DOHH2 (cell line): ENCODE measurements around the gene PIM1.
A peak's percentile ranks its signal among the peaks of the same experiment; 100 is the strongest.

ENCODE experiments used
- H3F3A ChIP-seq: fragments of 200-600 bp; sonication (generic), shearing (Covaris generic); 2 replicates; pipeline ENCODE4 v1.6.0; 2016; ENCODE audit warnings: antibody characterized with exemption, mild to moderate bottlenecking; ENCODE audit not compliant: control insufficient read depth, insufficient read depth
- H3K27ac ChIP-seq: fragments of 200-600 bp; sonication (generic); 2 replicates; pipeline ENCODE4 v1.5.1; 2014; ENCODE audit warnings: low read depth, mild to moderate bottlenecking, low read length, moderate library complexity
- H3K27me3 ChIP-seq: fragments of 200-600 bp; sonication (generic); 2 replicates; pipeline ENCODE4 v1.6.1; 2014; ENCODE audit warnings: mild to moderate bottlenecking, low read length, mixed read lengths; ENCODE audit not compliant: control insufficient read depth
- H3K36me3 ChIP-seq: fragments of 200-600 bp; sonication (generic); 2 replicates; pipeline ENCODE4 v1.6.1; 2014; ENCODE audit warnings: mild to moderate bottlenecking, low read length, moderate library complexity, mixed read lengths; ENCODE audit not compliant: control insufficient read depth
- H3K4me1 ChIP-seq: fragments of 200-600 bp; sonication (generic); 2 replicates; pipeline ENCODE4 v1.6.1; 2014; ENCODE audit warnings: mild to moderate bottlenecking, low read length, mixed read lengths; ENCODE audit not compliant: control insufficient read depth
- H3K4me2 ChIP-seq: fragments of 200-600 bp; sonication (generic); 2 replicates; pipeline ENCODE4 v1.6.0; 2014; ENCODE audit warnings: mild to moderate bottlenecking, low read length, moderate library complexity
- H3K4me3 ChIP-seq: fragments of 200-600 bp; sonication (generic); 2 replicates; pipeline ENCODE4 v1.5.1; 2014; ENCODE audit warnings: mild to moderate bottlenecking, low read length, mixed read lengths
- H3K79me2 ChIP-seq: fragments of 200-600 bp; sonication (generic); 2 replicates; pipeline ENCODE4 v1.6.1; 2014; ENCODE audit warnings: mild to moderate bottlenecking, low read length, mixed read lengths; ENCODE audit not compliant: control insufficient read depth
- H3K9me2 ChIP-seq: fragments of 200-600 bp; sonication (generic); replicated peaks from 2 replicates; pipeline ENCODE4 v1.6.1; 2014; ENCODE audit warnings: mild to moderate bottlenecking, low read length, mixed read lengths; ENCODE audit not compliant: control insufficient read depth
- H3K9me3 ChIP-seq: fragments of 200-600 bp; sonication (generic); 2 replicates; pipeline ENCODE4 v1.6.1; 2014; ENCODE audit warnings: antibody characterized with exemption, low read length, mixed read lengths; ENCODE audit not compliant: control insufficient read depth, insufficient read depth
- H4K20me1 ChIP-seq: fragments of 200-600 bp; sonication (generic); 2 replicates; pipeline ENCODE4 v1.6.0; 2014; ENCODE audit warnings: low read depth, mild to moderate bottlenecking, antibody characterized with exemption, low read length, moderate library complexity; ENCODE audit not compliant: control insufficient read depth, insufficient read depth
- CTCF ChIP-seq: fragments of 200-600 bp; sonication (generic); IDR thresholded peaks from one replicate; pipeline ENCODE4 v1.5.1; 2014; ENCODE audit warnings: antibody characterized with exemption, mild to moderate bottlenecking, low read depth, low read length; ENCODE audit not compliant: poor library complexity, severe bottlenecking
- EZH2phosphoT487 ChIP-seq: fragments of 200-600 bp; sonication (generic); IDR thresholded peaks from 2 replicates; pipeline ENCODE4 v1.6.1; 2017; ENCODE audit warnings: borderline replicate concordance, mild to moderate bottlenecking, antibody characterized with exemption, low read length, moderate library complexity, mixed read lengths

PIM1 gene

GRCh38 chr6:37218511-37218910 is 48.6 kb downstream of the PIM1 start:
- no peak overlapping the region for H3K4me3 ChIP-seq
- no peak overlapping the region for H3K27ac ChIP-seq
- H4K20me1 ChIP-seq: no peaks in the 10 kb centered on the region
- H3K4me2 ChIP-seq: no peak overlapping the region
- no peaks in the 10 kb centered on the region for H3K79me2 ChIP-seq
- no peaks in the 10 kb centered on the region for H3K27me3 ChIP-seq
- no peaks in the 10 kb centered on the region for H3K36me3 ChIP-seq
- H3K4me1 ChIP-seq: peaks cover 15% of the 10 kb centered on the region
- H3K9me3 ChIP-seq: no peaks in the 10 kb centered on the region
- H3F3A ChIP-seq: peaks cover 9% of the 10 kb centered on the region
- TF ChIP-seq CTCF: no peak
- TF ChIP-seq EZH2phosphoT487: no peak
- no peaks in the 10 kb centered on the region for H3K9me2 ChIP-seq

- no peaks in the 10 kb centered on the region for H3K79me2 ChIP-seq
- peak overlapping the region; percentile 71 for H3K4me3 ChIP-seq
- H3F3A ChIP-seq: peaks cover 9% of the 10 kb centered on the region
- no peak overlapping the region for H3K27ac ChIP-seq
- H4K20me1 ChIP-seq: no peaks in the 10 kb centered on the region
- H3K36me3 ChIP-seq: no peaks in the 10 kb centered on the region
- H3K4me1 ChIP-seq: peaks cover 15% of the 10 kb centered on the region
- no peak for TF ChIP-seq EZH2phosphoT487
- TF ChIP-seq CTCF: no peak
- no peaks in the 10 kb centered on the region for H3K9me3 ChIP-seq
- H3K27me3 ChIP-seq: no peaks in the 10 kb centered on the region
- H3K4me2 ChIP-seq: peak overlapping the region; percentile 85
- H3K9me2 ChIP-seq: no peaks in the 10 kb centered on the region
These were observed 51.7 kb downstream of the PIM1 start for GRCh38 chr6:37221585-37222124.

GRCh38 chr6:37222125-37222967 is 52.4 kb downstream of the PIM1 start:
- no peak overlapping the region for H3K27ac ChIP-seq

More at GRCh38 chr6:37222125-37222967, 52.4 kb downstream of the PIM1 start:
- Histone ChIP-seq H3F3A (peaks cover 9% of the 10 kb centered on the region), H3K27me3 (no peaks in the 10 kb centered on the region), H3K79me2 (no peaks in the 10 kb centered on the region), H3K36me3 (no peaks in the 10 kb centered on the region), H4K20me1 (no peaks in the 10 kb centered on the region), H3K4me3 (peak overlapping the region; percentile 71), H3K4me1 (peaks cover 15% of the 10 kb centered on the region), H3K9me2 (no peaks in the 10 kb centered on the region), H3K4me2 (peak overlapping the region; percentile 85), H3K9me3 (no peaks in the 10 kb centered on the region)
- TF ChIP-seq CTCF: no peak
- TF ChIP-seq EZH2phosphoT487: no peak
